ENCODE results near the gene DPH5.

DNA sequence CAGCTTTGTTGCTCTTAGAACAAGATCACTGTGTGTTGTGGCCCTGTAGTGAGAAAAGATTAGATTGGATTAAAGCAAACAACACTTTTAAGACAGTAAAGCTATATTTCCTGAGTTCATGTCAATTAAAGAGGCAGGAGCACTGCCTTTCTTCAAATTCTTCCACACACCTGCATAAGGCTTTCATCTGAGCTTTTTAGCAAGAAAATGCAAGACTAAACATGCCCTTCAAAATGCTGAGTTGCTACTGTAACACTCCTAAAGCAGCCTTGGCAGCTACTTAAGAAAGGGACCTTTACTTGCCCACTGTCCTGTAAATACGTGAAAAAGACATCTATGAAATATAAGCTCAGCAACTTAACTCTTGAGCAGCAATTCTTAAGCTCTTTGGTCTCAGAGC lies 11.8 kb downstream of the DPH5 start:
- TF ChIP-seq, protein P1, sequence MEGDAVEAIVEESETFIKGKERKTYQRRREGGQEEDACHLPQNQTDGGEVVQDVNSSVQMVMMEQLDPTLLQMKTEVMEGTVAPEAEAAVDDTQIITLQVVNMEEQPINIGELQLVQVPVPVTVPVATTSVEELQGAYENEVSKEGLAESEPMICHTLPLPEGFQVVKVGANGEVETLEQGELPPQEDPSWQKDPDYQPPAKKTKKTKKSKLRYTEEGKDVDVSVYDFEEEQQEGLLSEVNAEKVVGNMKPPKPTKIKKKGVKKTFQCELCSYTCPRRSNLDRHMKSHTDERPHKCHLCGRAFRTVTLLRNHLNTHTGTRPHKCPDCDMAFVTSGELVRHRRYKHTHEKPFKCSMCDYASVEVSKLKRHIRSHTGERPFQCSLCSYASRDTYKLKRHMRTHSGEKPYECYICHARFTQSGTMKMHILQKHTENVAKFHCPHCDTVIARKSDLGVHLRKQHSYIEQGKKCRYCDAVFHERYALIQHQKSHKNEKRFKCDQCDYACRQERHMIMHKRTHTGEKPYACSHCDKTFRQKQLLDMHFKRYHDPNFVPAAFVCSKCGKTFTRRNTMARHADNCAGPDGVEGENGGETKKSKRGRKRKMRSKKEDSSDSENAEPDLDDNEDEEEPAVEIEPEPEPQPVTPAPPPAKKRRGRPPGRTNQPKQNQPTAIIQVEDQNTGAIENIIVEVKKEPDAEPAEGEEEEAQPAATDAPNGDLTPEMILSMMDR (IDR thresholded peaks at IDR 0.05), result no peak
- no peak for TF ChIP-seq EZH2 (IDR thresholded peaks at IDR 0.05; ENCODE audit: borderline replicate concordance, insufficient read depth, low read depth, low read length, poor library complexity, severe bottlenecking)
